Osteoblast (primary cell): Measurements from ENCODE around the gene COL6A2. TPM values are rescaled to one million over a fixed set of nuclear protein-coding genes. Genes with fewer than 3 reads are reported as not detected.
A peak's percentile ranks its signal among the peaks of the same experiment; 100 is the strongest.

ENCODE experiments used
- DNase-seq: peaks from one replicate; pipeline ENCODE4 v3.0.0; 2011; ENCODE audit warnings: low spot score, mixed read lengths; ENCODE audit not compliant: insufficient read length; ENCODE audit errors: missing footprints
- H2AFZ ChIP-seq: 2 replicates; pipeline ENCODE4 v1.6.0; 2011; ENCODE audit warnings: mild to moderate bottlenecking, low read length
- H3K27ac ChIP-seq: 2 replicates; pipeline ENCODE4 v1.5.1; 2011; ENCODE audit warnings: mild to moderate bottlenecking, low read depth, low read length, moderate library complexity
- H3K27me3 ChIP-seq: 2 replicates; pipeline ENCODE4 v1.6.0; 2012; ENCODE audit warnings: mild to moderate bottlenecking, control low read depth, inconsistent platforms, low read length, moderate library complexity; ENCODE audit not compliant: insufficient read depth
- H3K36me3 ChIP-seq: 2 replicates; pipeline ENCODE4 v1.5.1; 2011; ENCODE audit warnings: mild to moderate bottlenecking, low read length, control low read depth, moderate library complexity; ENCODE audit not compliant: insufficient read depth
- H3K4me1 ChIP-seq: 2 replicates; pipeline ENCODE4 v1.5.1; 2011; ENCODE audit warnings: mild to moderate bottlenecking, low read length, control low read depth, moderate library complexity; ENCODE audit not compliant: insufficient read depth
- H3K4me2 ChIP-seq: 2 replicates; pipeline ENCODE4 v1.6.0; 2011; ENCODE audit warnings: mild to moderate bottlenecking, low read length; ENCODE audit not compliant: insufficient read depth
- H3K4me3 ChIP-seq: fragments of 200-600 bp; sonication (generic); 3 replicates; pipeline ENCODE4 v1.5.1; 2012; ENCODE audit warnings: mild to moderate bottlenecking, low read length, inconsistent platforms; ENCODE audit not compliant: insufficient read depth
- H3K79me2 ChIP-seq: 2 replicates; pipeline ENCODE4 v1.6.0; 2012; ENCODE audit warnings: mild to moderate bottlenecking, low read length, control low read depth, inconsistent platforms; ENCODE audit not compliant: insufficient read depth
- H3K9me3 ChIP-seq: 2 replicates; pipeline ENCODE4 v1.5.1; 2011; ENCODE audit warnings: low read depth, low read length, control low read depth
- H4K20me1 ChIP-seq: 2 replicates; pipeline ENCODE4 v1.6.0; 2012; ENCODE audit warnings: mild to moderate bottlenecking, low read length, control low read depth; ENCODE audit not compliant: insufficient read depth
- CTCF ChIP-seq: IDR thresholded peaks from 2 replicates; pipeline ENCODE4 v1.5.1; 2011; ENCODE audit warnings: mild to moderate bottlenecking, low read depth, low read length, moderate library complexity; ENCODE audit errors: extremely low read depth
- total RNA-seq: library from RNA; depleted of rRNA; stranded (reverse); fragments of >200 nt; gene quantifications from 2 replicates; pipeline ENCODE4 v1.2.3, GENCODE V29; 2012

The COL6A2 gene
- total RNA-seq, 1 donor = 1,265 TPM

DNA sequence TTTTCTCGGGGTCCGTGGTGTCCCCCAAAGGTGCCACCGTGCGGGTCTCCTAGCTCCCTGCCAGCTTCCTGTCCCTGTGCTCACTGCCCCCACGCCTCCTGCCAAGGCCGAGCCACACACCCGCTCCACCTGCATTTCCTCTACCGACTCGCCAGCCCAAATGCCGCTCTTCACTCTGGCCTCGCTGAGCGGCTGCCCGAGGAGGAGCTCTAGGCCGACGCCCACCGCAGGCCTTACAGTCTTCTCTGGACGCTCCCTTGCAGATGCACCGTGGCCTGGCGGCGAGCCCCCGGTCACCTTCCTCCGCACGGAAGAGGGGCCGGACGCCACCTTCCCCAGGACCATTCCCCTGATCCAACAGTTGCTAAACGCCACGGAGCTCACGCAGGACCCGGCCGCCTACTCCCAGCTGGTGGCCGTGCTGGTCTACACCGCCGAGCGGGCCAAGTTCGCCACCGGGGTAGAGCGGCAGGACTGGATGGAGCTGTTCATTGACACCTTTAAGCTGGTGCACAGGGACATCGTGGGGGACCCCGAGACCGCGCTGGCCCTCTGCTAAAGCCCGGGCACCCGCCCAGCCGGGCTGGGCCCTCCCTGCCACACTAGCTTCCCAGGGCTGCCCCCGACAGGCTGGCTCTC, 31.1 kb downstream of the COL6A2 start:
- Histone ChIP-seq H3K4me1 (no peaks in the 10 kb centered on the region), H3K27me3 (no peaks in the 10 kb centered on the region), H3K79me2 (peaks cover 29% of the 10 kb centered on the region), H3K4me3 (no peak overlapping the region), H4K20me1 (peaks cover 59% of the 10 kb centered on the region), H2AFZ (no peak overlapping the region), H3K4me2 (no peak overlapping the region), H3K36me3 (peaks cover 76% of the 10 kb centered on the region), H3K27ac (no peak overlapping the region), H3K9me3 (no peaks in the 10 kb centered on the region)
- no peak for TF ChIP-seq CTCF
- DNase-seq = peak; percentile 56

GRCh38 chr21:46129846-46130651, 32.1 kb downstream of the COL6A2 start:
- peaks cover 19% of the 10 kb centered on the region for H3K79me2 ChIP-seq
- no peak overlapping the region for H3K4me3 ChIP-seq
- no peaks in the 10 kb centered on the region for H3K9me3 ChIP-seq
- no peaks in the 10 kb centered on the region for H3K4me1 ChIP-seq
- TF ChIP-seq CTCF = no peak
- H3K27me3 ChIP-seq = no peaks in the 10 kb centered on the region
- H3K4me2 ChIP-seq = no peak overlapping the region
- no peak overlapping the region for H3K27ac ChIP-seq
- no peak overlapping the region for H2AFZ ChIP-seq
- H3K36me3 ChIP-seq = peaks cover 66% of the 10 kb centered on the region
- peaks cover 51% of the 10 kb centered on the region for H4K20me1 ChIP-seq
- peak; percentile 76 for DNase-seq

GRCh38 chr21:46130831-46131587, 33.1 kb downstream of the COL6A2 start:
- H3K27ac ChIP-seq = no peak overlapping the region
- DNase-seq = no peak
- H2AFZ ChIP-seq = no peak overlapping the region

More at GRCh38 chr21:46130831-46131587, 33.1 kb downstream of the COL6A2 start:
- H4K20me1 ChIP-seq = peaks cover 47% of the 10 kb centered on the region
- peaks cover 11% of the 10 kb centered on the region for H3K79me2 ChIP-seq
- H3K4me3 ChIP-seq = no peak overlapping the region
- H3K9me3 ChIP-seq = no peaks in the 10 kb centered on the region
- H3K36me3 ChIP-seq = peaks cover 58% of the 10 kb centered on the region
- H3K4me1 ChIP-seq = no peaks in the 10 kb centered on the region
- no peak overlapping the region for H3K4me2 ChIP-seq
- TF ChIP-seq CTCF = no peak
- no peaks in the 10 kb centered on the region for H3K27me3 ChIP-seq
